ENCODE measurements around the gene TAF1B. TPM values are rescaled to one million over a fixed set of nuclear protein-coding genes. Genes with fewer than 3 reads are reported as not detected.

The TAF1B gene
- total RNA-seq, 1 experiment from 2014 or later: 29.9 TPM

GRCh38 chr2:9958057-9958456 lies 114.8 kb downstream of the TAF1B start:
- H3K27ac Mint-ChIP-seq: no peak overlapping the region
- no peak for DNase-seq
- H2AFZ ChIP-seq (ENCODE audit: low read length): no peak overlapping the region
- H2BK120ac ChIP-seq (ENCODE audit: low read depth, low read length, poor library complexity, severe bottlenecking): no peak overlapping the region
- no peaks in the 10 kb centered on the region for H3K9me3 ChIP-seq (ENCODE audit: control insufficient read depth, low read depth, low read length)
- H4K20me1 ChIP-seq (ENCODE audit: control insufficient read depth, insufficient read depth, insufficient read length): no peaks in the 10 kb centered on the region
- no peak overlapping the region for H2BK15ac ChIP-seq (ENCODE audit: low read depth, low read length)
- no peak for TF ChIP-seq CTCF (conservative IDR thresholded peaks at IDR 0.05)
- peaks cover 0 to 4% of the 10 kb centered on the region in 2 experiments; a peak in 1 of 4 replicates for H3K4me1 Mint-ChIP-seq
- H2BK5ac ChIP-seq (ENCODE audit: insufficient read length, low read length): no peak overlapping the region
- H3K79me1 ChIP-seq (ENCODE audit: insufficient read depth, low read depth, low read length, poor library complexity, severe bottlenecking): no peaks in the 10 kb centered on the region
- no peak overlapping the region for H2BK20ac ChIP-seq (ENCODE audit: low read depth, low read length, poor library complexity, severe bottlenecking)
- no peak overlapping the region for H3K23ac ChIP-seq (ENCODE audit: insufficient read length, low read depth, low read length)
- no peak overlapping the region for H3T11ph ChIP-seq (ENCODE audit: low read length)
- H3K27ac ChIP-seq (ENCODE audit: insufficient read length, low read depth, low read length): no peak overlapping the region
- no peaks in the 10 kb centered on the region for H3K4me1 ChIP-seq (ENCODE audit: insufficient read depth, low read length)
- peaks cover 1% of the 10 kb centered on the region; the same call in 1 of the 2 replicates for H3K27me3 ChIP-seq (ENCODE audit: insufficient read depth, low read length)
- H3K18ac ChIP-seq (ENCODE audit: insufficient read length, low read depth, low read length): no peak overlapping the region
- no peaks in the 10 kb centered on the region for H3K36me3 Mint-ChIP-seq (ENCODE audit: insufficient read depth in 1 of 3, low read depth in 3 of 3)
- no peak overlapping the region for H3K4me3 Mint-ChIP-seq
- WGBS (ENCODE audit: extremely low coverage, insufficient read length, low lambda C conversion rate): no CpG with 5 or more reads among the region's 8 CpGs
- H3K27me3 Mint-ChIP-seq (ENCODE audit: low read depth): peaks cover 17% of the 10 kb centered on the region
- no peaks in the 10 kb centered on the region for H3K9me3 Mint-ChIP-seq
- no peak overlapping the region for H3K56ac ChIP-seq (ENCODE audit: insufficient read length, low read depth, low read length)
- H4K8ac ChIP-seq (replicated peaks; ENCODE audit: insufficient read length, low read depth, low read length): no peak overlapping the region
- no peaks in the 10 kb centered on the region for H3K79me2 ChIP-seq (ENCODE audit: insufficient read depth, low read length)
- H3K14ac ChIP-seq (ENCODE audit: insufficient read depth, low read length): no peak overlapping the region
- no peak overlapping the region for H3K4me2 ChIP-seq (ENCODE audit: insufficient read depth, insufficient read length, low read length)
- no peak overlapping the region for H3K4ac ChIP-seq (ENCODE audit: low read depth, low read length)
- H2BK12ac ChIP-seq (ENCODE audit: insufficient read length, low read depth, low read length): no peak overlapping the region
- no peak overlapping the region for H4K5ac ChIP-seq (ENCODE audit: insufficient read length, low read depth, low read length)
- no peak overlapping the region for H4K91ac ChIP-seq (ENCODE audit: insufficient read length, low read depth, low read length)
- no peaks in the 10 kb centered on the region for H3K23me2 ChIP-seq (ENCODE audit: insufficient read length, low read depth, low read length, poor library complexity, severe bottlenecking)
- no peak overlapping the region for H2AK5ac ChIP-seq (ENCODE audit: insufficient read length, low read length)
- H3K9ac ChIP-seq (ENCODE audit: extremely low read depth, insufficient read length, low read length): no peak overlapping the region
